Activated CD4-positive, alpha-beta T cell treated with anti-CD3 and anti-CD28 coated beads, Interleukin-2, amount 50 U/mL, for 48 hours (primary cell): ENCODE results near the gene DDX17.
"Not testable (repeated sequence)": the region's sequence is repeated elsewhere in the genome, so short reads cannot be mapped to it uniquely, and the experiment has no call there.

Source experiments
- DNase-seq, 2 experiments: peaks; one replicate each; pipeline ENCODE4 v3.0.0-alpha.2; 2020

DDX17 gene

GRCh38 chr22:38491707-38492348, 14.3 kb downstream of the DDX17 start:
- DNase-seq: no peak

- no peak for DNase-seq
Measured at GRCh38 chr22:38490915-38491314, 15.2 kb downstream of the DDX17 start.

- no peak for DNase-seq
Measured at GRCh38 chr22:38490475-38490874, 15.6 kb downstream of the DDX17 start.

- no peak for DNase-seq
Measured at GRCh38 chr22:38489561-38490145, 16.5 kb downstream of the DDX17 start.

GRCh38 chr22:38489142-38489541, 17.0 kb downstream of the DDX17 start:
- DNase-seq: no peak

GRCh38 chr22:38487946-38488345, 18.2 kb downstream of the DDX17 start:
- no peak for DNase-seq

GRCh38 chr22:38485783-38486182, 20.3 kb downstream of the DDX17 start:
- no peak for DNase-seq

GRCh38 chr22:38484244-38484643, 21.9 kb downstream of the DDX17 start:
- no peak for DNase-seq

GRCh38 chr22:38482662-38483308, 23.3 kb downstream of the DDX17 start:
- no peak for DNase-seq

- DNase-seq: no peak
Measured at GRCh38 chr22:38481871-38482332, 24.2 kb downstream of the DDX17 start.

- no peak for DNase-seq
Measured at GRCh38 chr22:38481162-38481870, 24.8 kb downstream of the DDX17 start.

GRCh38 chr22:38479096-38479837, 26.8 kb downstream of the DDX17 start:
- no peak for DNase-seq

GRCh38 chr22:38477585-38477984, 28.5 kb downstream of the DDX17 start:
- DNase-seq: no peak

GRCh38 chr22:38474003-38474607, 32.0 kb downstream of the DDX17 start:
- no peak for DNase-seq

- DNase-seq: no peak
Measured at GRCh38 chr22:38471237-38471636, 34.9 kb downstream of the DDX17 start.

- not testable (repeated sequence) for DNase-seq
Measured at GRCh38 chr22:38470179-38470578, 35.9 kb downstream of the DDX17 start.

- DNase-seq: no peak
Measured at GRCh38 chr22:38469306-38469781, 36.8 kb downstream of the DDX17 start.

GRCh38 chr22:38468443-38469305, 37.4 kb downstream of the DDX17 start:
- DNase-seq: no peak

GRCh38 chr22:38467904-38468442, 38.1 kb downstream of the DDX17 start, which contains the start of gene KDELR3:
Gene KDELR3 (plus strand): TSS chr22:38468096. CDS start chr22:38468234, 138 bp downstream.
- DNase-seq: peak; percentile 70 to 73

- no peak for DNase-seq
Measured at GRCh38 chr22:38467438-38467903, 38.6 kb downstream of the DDX17 start.
